MM.1S (cell line): Measurements from ENCODE around the gene ZNF248.

ENCODE experiments used
- CTCF ChIP-seq: fragments of 300-600 bp; sonication (generic); IDR thresholded peaks from 2 replicates; pipeline ENCODE4 v1.5.1; 2016; ENCODE audit warnings: antibody characterized with exemption, low read length, mixed read lengths
- EZH2 ChIP-seq: fragments of 300-600 bp; sonication (generic); optimal IDR thresholded peaks from 2 replicates; pipeline ENCODE3; 2017; ENCODE audit warnings: low read depth, mild to moderate bottlenecking, antibody characterized with exemption, low read length, mixed read lengths
- EZH2phosphoT487 ChIP-seq: fragments of 300-600 bp; sonication (generic); IDR thresholded peaks from 2 replicates; pipeline ENCODE4 v1.6.1; 2018; ENCODE audit warnings: antibody characterized with exemption, low read length

DNA sequence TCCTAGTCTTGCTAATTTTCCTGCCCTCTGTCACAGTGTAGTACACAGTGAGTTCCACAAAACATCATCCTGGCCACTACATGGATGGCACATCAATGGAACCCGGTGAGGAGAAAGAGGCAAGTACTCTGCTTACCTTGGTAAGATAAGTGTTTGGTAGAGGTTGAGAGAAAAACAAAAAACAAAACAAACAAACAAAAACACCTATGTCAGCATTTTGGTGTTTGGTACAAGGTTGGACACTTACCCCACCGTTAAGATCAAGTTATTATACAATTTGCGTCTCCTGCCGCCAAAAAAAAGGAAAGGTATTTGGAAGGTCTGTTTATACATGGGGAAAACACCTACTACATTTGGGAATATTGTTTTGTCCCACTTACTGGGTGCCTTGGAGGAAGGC lies 72.7 kb downstream of the ZNF248 start:
- no peak for TF ChIP-seq CTCF
- TF ChIP-seq EZH2: no peak
- TF ChIP-seq EZH2phosphoT487: no peak
